AG09309 (cell line): ENCODE data around the gene BMPR1A.

Experiments
- DNase-seq: peaks from one replicate; pipeline ENCODE4 v3.0.0-alpha.2; 2010; ENCODE audit warnings: low read depth
- H3K4me3 ChIP-seq: 2 replicates; pipeline ENCODE4 v1.5.1; 2011; ENCODE audit warnings: mild to moderate bottlenecking, low read depth, low read length, moderate library complexity; ENCODE audit not compliant: control insufficient read depth
- CTCF ChIP-seq: IDR thresholded peaks from 2 replicates; pipeline ENCODE4 v1.5.1; 2011; ENCODE audit warnings: mild to moderate bottlenecking, low read depth, low read length, inconsistent platforms; ENCODE audit not compliant: insufficient read depth, control insufficient read depth; ENCODE audit errors: missing control alignments

The BMPR1A gene

DNA sequence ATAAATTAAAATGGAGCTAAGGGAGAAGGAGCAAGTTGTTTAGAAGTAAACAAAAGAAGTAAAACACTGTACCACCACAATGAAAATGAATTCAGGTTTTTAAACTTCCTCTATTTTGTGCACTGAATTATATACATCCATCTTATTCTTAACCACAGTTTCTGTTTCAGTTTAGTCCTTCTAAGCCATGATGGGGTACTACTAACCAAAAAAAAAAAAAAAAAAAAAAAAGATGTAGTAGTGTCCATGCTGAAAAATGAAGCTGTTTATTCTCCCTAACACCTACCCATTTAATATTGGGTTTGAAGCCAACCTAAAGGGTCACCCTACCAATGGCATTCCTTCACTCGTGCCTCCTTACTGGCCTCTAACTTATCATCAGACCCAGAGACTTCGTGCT lies 3.4 kb upstream of the BMPR1A start:
- H3K4me3 ChIP-seq = no peak overlapping the region
- TF ChIP-seq CTCF = no peak
- DNase-seq = no peak

GRCh38 chr10:86753638-86754434 lies 2.6 kb upstream of the BMPR1A start:
- no peak overlapping the region for H3K4me3 ChIP-seq
- DNase-seq = no peak
- no peak for TF ChIP-seq CTCF

DNA sequence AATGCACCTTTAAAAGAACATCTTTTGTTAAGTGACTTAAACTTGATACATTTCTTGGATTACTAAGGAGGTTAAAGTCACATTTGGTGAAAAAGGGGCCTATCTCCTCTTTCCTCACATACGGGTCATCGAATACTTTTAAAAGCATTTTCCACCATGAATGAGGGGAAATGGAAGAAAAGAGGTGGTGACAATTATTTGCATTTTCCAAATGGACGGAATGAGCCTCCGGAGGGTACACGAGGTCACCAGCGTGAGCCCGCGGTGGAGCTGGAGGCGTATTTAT lies 1.0 kb upstream of the BMPR1A start:
- H3K4me3 ChIP-seq = peak overlapping the region; percentile 89
- DNase-seq = no peak
- TF ChIP-seq CTCF = no peak

- DNase-seq = peak; percentile 41
- peak overlapping the region; percentile 89 for H3K4me3 ChIP-seq
- TF ChIP-seq CTCF = no peak
Observed at GRCh38 chr10:86755740-86756510, 494 bp upstream of the BMPR1A start.

DNA sequence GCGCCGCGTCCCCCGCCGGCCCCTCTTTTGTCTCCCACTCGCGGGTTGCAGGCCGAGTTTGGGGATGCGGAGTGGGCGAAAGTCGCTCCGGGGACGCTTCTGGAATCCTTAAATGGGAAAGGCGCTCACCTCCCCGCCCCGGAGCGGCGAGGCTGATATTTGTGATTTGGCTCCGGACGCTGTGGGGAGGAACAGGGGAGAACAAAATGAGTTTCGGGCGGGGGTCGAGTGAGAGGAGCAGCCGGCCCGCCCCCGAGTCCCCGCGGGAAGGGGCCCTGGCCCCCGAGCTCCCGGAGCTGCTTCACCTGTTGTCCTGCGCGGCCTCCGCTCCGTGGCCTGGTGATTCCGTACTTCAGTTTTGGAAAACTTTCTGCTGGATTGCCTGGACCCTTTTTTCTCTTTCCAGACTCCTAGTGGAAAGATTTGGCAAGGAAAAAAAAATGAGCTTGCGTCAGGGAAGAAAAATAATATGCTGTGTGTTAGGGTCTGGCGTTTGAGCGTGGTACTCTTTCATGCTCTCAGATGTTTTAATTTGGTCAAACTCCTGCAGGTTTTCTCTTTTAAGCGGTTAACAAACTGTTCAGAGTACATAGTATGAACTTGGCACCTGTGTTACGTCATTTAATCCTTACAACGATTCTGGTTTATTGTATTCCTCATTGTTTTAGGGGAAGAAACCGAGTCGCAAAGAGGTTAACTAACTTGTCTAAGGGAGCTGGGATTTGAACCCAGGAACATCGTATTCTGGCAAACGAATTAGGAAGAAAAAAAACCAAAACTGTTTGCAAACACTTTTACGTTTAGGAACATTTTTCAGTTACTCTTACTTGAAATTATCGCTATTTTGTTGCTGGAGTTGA lies 924 bp downstream of the BMPR1A start:
- DNase-seq = no peak
- peak overlapping the region; percentile 94 for H3K4me3 ChIP-seq
- peak; percentile 29 for TF ChIP-seq CTCF
